Peyer's patch (tissue), 4 donors: ENCODE results near the gene FAM184A. TPM values are rescaled to one million over a fixed set of nuclear protein-coding genes. Genes with fewer than 3 reads are reported as not detected.
"Not testable (repeated sequence)": the region's sequence is repeated elsewhere in the genome, so short reads cannot be mapped to it uniquely, and the experiment has no call there.

Experiments used
- DNase-seq, 3 donors: peaks; one replicate each; pipeline ENCODE4 v3.0.0-alpha.2; 2017 to 2019
- H3K27ac ChIP-seq, 4 donors: fragments of 200-600 bp; sonication (generic); one replicate each; pipeline ENCODE4 v1.5.1; 2016 to 2019
- H3K27me3 ChIP-seq, 2 donors: fragments of 200-600 bp; sonication (generic); one replicate each; pipeline ENCODE4 v1.5.1; 2019
- H3K36me3 ChIP-seq, 3 donors: fragments of 200-600 bp; sonication (generic); one replicate each; pipeline ENCODE4 v1.5.1; 2016 to 2019
- H3K4me1 ChIP-seq, 4 donors: fragments of 200-600 bp; sonication (generic); one replicate each; pipeline ENCODE4 v1.5.1; 2016 to 2019
- H3K4me3 ChIP-seq, 4 donors: fragments of 200-600 bp; sonication (generic); 1 replicate in 3 of 4; 2 replicates in 1 of 4; pipeline ENCODE4 v1.5.1; 2016 to 2019; ENCODE audit warnings: mild to moderate bottlenecking in 1 of 4
- H3K9me3 ChIP-seq, 4 donors: fragments of 200-600 bp; sonication (generic); one replicate each; pipeline ENCODE4 v1.5.1; 2016 to 2019; ENCODE audit warnings: mild to moderate bottlenecking in 1 of 4
- POLR2A ChIP-seq, 2 donors: fragments of 450-650 bp; IDR thresholded peaks; one replicate each; pipeline ENCODE4 v1.5.1; 2017; ENCODE audit warnings: antibody characterized with exemption in 2 of 2, mild to moderate bottlenecking in 2 of 2, moderate library complexity in 2 of 2
- total RNA-seq, 4 donors: library from RNA; depleted of rRNA; stranded (reverse); fragments of >200 nt; gene quantifications; one replicate each; pipeline ENCODE4 v1.1.0, GENCODE V29; 2016
- TF ChIP-seq, protein P1 (sequence below), 6 experiments: fragments of 450-650 bp in 4 of 6; fragments of 200-600 bp in 2 of 6; sonication (generic) in 1 of 6; IDR thresholded peaks; one replicate each; pipeline ENCODE4 v1.5.1; 2017 to 2019; ENCODE audit warnings: antibody characterized with exemption in 6 of 6, mild to moderate bottlenecking in 3 of 6, moderate library complexity in 1 of 6

The FAM184A gene
- total RNA-seq, 4 donors from 2014 or later = 2.7 to 11.9 (median 8.8) TPM

DNA sequence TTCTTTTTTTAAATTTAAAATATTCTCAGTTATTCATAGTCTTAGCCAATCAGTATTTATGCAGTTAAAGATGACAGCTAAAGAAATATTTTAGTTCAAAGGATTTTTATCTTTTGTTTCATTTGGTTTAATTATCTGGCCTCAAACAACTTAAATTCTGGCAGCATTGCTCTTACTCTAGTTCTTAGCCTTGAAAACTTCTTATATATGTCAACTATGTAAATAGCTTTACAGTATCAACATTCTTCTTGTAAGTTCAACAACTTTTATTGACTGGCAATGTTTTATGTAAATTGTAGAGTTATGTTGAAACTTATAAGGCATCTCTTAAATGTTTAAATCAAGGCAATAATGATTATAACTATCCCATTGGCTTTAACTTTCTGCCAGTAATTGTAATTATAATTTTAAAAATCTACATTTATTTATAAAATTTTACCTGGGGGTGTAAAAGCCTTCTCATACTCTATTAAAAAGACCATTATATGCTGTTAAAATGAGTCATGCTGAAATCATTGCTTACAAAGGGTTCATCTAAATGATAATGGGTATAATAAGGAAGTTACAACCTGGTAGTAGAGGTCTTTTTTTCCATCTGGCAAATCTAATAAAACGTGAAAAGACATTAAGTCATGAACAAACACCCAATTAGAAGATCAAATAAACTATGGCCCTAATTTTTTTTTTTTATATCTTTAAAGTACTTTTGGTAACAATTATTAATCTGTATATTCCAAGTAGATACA lies 45.8 kb upstream of the FAM184A start:
- H3K27ac ChIP-seq = no peak overlapping the region
- no peaks in the 10 kb centered on the region for H3K36me3 ChIP-seq
- peaks cover 0 to 2% (median 0%) of the 10 kb centered on the region in 4 donors for H3K4me1 ChIP-seq
- no peak for DNase-seq
- no peak overlapping the region for H3K4me3 ChIP-seq
- no peaks in the 10 kb centered on the region for H3K9me3 ChIP-seq
- no peaks in the 10 kb centered on the region for H3K27me3 ChIP-seq
- no peak for TF ChIP-seq POLR2A (IDR thresholded peaks at IDR 0.05)
- TF ChIP-seq, protein P1, sequence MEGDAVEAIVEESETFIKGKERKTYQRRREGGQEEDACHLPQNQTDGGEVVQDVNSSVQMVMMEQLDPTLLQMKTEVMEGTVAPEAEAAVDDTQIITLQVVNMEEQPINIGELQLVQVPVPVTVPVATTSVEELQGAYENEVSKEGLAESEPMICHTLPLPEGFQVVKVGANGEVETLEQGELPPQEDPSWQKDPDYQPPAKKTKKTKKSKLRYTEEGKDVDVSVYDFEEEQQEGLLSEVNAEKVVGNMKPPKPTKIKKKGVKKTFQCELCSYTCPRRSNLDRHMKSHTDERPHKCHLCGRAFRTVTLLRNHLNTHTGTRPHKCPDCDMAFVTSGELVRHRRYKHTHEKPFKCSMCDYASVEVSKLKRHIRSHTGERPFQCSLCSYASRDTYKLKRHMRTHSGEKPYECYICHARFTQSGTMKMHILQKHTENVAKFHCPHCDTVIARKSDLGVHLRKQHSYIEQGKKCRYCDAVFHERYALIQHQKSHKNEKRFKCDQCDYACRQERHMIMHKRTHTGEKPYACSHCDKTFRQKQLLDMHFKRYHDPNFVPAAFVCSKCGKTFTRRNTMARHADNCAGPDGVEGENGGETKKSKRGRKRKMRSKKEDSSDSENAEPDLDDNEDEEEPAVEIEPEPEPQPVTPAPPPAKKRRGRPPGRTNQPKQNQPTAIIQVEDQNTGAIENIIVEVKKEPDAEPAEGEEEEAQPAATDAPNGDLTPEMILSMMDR (IDR thresholded peaks at IDR 0.05) = no peak

DNA sequence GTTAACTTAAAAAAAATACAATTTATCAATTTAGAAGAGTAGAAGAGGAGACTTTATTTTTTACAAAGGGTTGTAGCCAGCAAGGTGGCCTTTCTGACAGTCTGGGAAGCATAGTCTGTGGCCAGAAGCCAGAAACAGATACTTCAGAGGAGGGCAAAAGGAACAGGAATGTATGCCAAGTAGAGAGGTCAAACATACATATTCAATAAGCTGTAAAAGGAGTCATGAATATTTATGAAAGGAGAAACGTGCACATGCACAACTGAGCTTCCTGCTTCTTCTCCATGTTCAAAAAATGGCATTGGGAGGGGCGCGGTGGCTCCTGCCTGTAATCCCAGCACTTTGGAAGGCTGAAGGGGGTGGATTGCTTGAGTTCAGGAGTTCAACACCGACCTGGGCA lies 43.9 kb upstream of the FAM184A start:
- no peak for TF ChIP-seq POLR2A (IDR thresholded peaks at IDR 0.05)
- TF ChIP-seq, protein P1 (IDR thresholded peaks at IDR 0.05) = no peak
- Histone ChIP-seq H3K4me3 (no peak overlapping the region), H3K36me3 (no peaks in the 10 kb centered on the region), H3K27ac (no peak overlapping the region), H3K27me3 (no peaks in the 10 kb centered on the region), H3K4me1 (no peaks in the 10 kb centered on the region), H3K9me3 (no peaks in the 10 kb centered on the region)
- DNase-seq = no peak

DNA sequence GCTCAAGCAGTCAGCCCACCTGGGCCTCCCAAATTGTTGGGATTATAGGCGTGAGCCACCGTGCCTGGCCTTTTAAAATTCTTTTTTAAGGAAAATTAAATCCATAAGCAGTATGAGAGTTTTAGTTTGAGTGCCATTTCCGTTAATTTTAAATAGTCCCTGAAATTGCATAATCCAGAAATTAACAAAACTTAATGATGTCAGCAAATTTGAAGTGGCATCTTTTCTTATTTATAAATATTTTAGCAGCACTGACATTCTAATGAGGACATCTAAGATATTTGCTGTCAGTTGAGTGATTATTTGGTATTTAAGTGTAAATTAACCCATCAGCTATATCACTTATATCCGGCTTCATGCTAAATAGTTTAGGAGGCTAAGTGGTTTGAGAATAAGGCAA lies 42.9 kb upstream of the FAM184A start:
- H3K4me1 ChIP-seq = no peaks in the 10 kb centered on the region
- no peaks in the 10 kb centered on the region for H3K27me3 ChIP-seq
- TF ChIP-seq, protein P1 (IDR thresholded peaks at IDR 0.05) = no peak
- no peak for TF ChIP-seq POLR2A (IDR thresholded peaks at IDR 0.05)
- DNase-seq = no peak
- no peaks in the 10 kb centered on the region for H3K9me3 ChIP-seq
- H3K36me3 ChIP-seq = no peaks in the 10 kb centered on the region
- H3K4me3 ChIP-seq = no peak overlapping the region
- no peak overlapping the region for H3K27ac ChIP-seq

DNA sequence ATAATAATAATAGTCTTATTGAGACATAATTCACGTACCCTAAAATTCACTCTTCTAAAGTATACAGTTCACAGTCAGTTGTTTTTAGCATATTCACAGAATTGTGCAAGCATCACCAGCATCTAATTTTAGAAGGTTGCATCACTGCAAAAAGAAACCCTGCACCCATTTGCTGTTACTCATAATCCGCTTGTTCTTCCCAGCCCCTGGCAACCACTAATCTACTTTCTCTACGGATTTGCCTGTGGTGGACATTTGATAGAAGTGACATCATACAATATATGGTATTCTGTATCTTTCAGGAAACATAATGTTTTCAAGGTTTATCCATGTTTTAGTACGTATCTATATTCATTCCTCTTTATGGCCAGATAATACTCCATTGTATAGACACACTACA lies 41.5 kb upstream of the FAM184A start:
- no peak for DNase-seq
- Histone ChIP-seq H3K4me3 (no peak overlapping the region), H3K27me3 (no peaks in the 10 kb centered on the region), H3K4me1 (no peaks in the 10 kb centered on the region), H3K27ac (no peak overlapping the region), H3K36me3 (no peaks in the 10 kb centered on the region), H3K9me3 (no peaks in the 10 kb centered on the region)
- no peak for TF ChIP-seq POLR2A (IDR thresholded peaks at IDR 0.05)
- TF ChIP-seq, protein P1 (IDR thresholded peaks at IDR 0.05) = no peak

DNA sequence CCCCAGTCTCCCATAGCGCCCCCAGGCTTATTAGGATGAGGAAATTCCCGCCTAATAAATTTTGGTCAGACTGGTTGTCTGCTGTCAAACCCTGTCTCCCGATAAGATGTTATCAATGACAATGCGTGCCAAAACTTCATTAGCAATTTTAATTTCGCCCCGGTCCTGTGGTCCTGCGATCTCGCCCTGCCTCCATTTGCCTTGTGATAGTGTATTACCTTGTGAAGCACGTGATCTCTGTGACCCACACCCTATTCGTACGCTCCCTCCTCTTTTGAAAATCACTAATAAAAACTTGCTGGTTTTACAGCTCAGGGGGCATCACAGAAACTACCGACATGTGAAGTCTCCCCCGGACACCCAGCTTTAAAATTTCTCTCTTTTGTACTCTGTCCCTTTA lies 40.6 kb upstream of the FAM184A start:
- H3K27ac ChIP-seq, H3K36me3 ChIP-seq, DNase-seq, H3K27me3 ChIP-seq, H3K9me3 ChIP-seq, H3K4me1 ChIP-seq, H3K4me3 ChIP-seq: not testable (repeated sequence)

DNA sequence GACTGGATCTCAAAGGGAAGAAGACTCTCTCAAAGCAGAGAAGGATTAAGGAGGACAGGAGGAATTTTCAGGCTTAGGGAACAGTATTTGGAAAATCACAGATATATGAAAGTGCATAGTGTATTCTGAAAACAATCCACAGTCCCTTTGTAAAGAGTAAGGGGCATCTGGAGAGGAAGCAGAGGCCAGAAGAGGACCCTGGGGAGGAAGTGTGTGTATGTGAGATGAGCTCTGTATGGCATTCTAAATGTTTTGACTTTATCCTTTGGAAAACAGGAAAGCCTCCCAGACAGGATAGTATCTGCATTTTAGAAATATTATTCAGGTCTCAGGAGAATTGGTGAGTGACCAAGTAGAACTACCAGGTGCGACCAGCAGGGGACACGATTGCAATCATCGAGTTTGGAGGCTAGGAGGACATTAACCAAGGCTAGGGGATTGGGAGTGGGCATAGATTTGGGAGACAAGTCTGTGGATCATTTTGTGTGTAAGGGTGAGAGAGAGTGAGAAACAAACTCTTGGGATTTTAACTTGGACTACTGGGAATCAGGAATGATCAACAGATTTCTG lies 38.3 kb upstream of the FAM184A start:
- no peaks in the 10 kb centered on the region for H3K27me3 ChIP-seq
- TF ChIP-seq, protein P1 (IDR thresholded peaks at IDR 0.05) = no peak
- TF ChIP-seq POLR2A (IDR thresholded peaks at IDR 0.05) = no peak
- no peak overlapping the region for H3K27ac ChIP-seq
- no peaks in the 10 kb centered on the region for H3K9me3 ChIP-seq
- DNase-seq = no peak
- no peak overlapping the region for H3K4me3 ChIP-seq
- no peaks in the 10 kb centered on the region for H3K4me1 ChIP-seq
- H3K36me3 ChIP-seq = no peaks in the 10 kb centered on the region
